ENCODE data around the gene RPS6KA1. TPM values are rescaled to one million over a fixed set of nuclear protein-coding genes. Genes with fewer than 3 reads are reported as not detected.

Gene RPS6KA1
- total RNA-seq, 4 donors from 2014 or later, result 34.1 to 72.6 (median 38.2) TPM

DNA sequence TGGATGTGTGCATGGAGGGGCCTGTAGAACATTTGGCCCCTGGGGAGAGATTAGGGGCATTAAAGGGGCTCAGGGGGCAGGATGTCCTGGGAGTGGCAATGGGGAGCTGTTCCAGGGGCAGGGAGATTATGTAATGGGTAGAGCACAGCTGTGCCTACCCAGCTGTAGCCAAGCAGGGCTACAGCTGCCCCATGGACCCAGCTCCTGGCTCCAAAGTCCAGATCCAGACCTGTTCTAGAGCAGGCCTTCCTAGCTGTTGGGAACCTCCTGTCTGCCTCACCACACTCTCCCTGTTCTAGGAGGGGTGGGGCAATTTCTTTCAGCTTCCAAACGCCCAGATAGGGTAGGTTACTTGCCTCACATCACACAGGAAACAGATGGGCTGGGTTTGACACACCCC lies 5.6 kb downstream of the RPS6KA1 start:
- H3K4me3 ChIP-seq (ENCODE audit: low read depth, poor library complexity, severe bottlenecking), result no peak overlapping the region
- 29 to 50% methylated on average over 1 of the region's 1 CpG for WGBS, 2 donors
- DNase-seq (ENCODE audit: low spot score in 2 of 2), result no peak
- intact Hi-C loops (cut with DNase I; ENCODE audit: low total_unique reads), result no loop called here
- TF ChIP-seq, protein P1, sequence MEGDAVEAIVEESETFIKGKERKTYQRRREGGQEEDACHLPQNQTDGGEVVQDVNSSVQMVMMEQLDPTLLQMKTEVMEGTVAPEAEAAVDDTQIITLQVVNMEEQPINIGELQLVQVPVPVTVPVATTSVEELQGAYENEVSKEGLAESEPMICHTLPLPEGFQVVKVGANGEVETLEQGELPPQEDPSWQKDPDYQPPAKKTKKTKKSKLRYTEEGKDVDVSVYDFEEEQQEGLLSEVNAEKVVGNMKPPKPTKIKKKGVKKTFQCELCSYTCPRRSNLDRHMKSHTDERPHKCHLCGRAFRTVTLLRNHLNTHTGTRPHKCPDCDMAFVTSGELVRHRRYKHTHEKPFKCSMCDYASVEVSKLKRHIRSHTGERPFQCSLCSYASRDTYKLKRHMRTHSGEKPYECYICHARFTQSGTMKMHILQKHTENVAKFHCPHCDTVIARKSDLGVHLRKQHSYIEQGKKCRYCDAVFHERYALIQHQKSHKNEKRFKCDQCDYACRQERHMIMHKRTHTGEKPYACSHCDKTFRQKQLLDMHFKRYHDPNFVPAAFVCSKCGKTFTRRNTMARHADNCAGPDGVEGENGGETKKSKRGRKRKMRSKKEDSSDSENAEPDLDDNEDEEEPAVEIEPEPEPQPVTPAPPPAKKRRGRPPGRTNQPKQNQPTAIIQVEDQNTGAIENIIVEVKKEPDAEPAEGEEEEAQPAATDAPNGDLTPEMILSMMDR (IDR thresholded peaks at IDR 0.05), result no peak
- no peak for TF ChIP-seq POLR2A (IDR thresholded peaks at IDR 0.05)

DNA sequence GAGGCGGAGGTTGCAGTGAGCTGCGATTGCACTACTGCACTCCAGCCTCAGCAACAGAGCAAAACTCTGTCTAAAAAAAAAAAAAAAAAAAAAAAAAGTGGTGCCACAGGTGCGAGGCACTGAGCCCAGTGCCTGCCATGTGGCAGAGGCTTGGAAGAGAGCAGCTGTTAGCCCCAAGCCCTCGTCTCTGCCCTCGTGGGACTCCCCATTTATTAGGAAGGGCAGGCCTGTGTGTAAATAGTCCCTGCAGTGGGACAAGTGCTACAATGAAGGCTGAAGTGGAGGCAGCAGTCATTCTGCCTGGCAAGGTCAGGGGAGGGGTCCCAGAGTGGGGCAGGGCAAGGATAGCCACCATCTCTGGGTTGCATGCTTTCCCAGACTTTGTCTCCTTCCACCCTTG lies 6.5 kb downstream of the RPS6KA1 start:
- no peak for DNase-seq (ENCODE audit: low spot score in 2 of 2)
- intact Hi-C loops (cut with DNase I; ENCODE audit: low total_unique reads), result no loop called here
- TF ChIP-seq POLR2A (IDR thresholded peaks at IDR 0.05), result no peak
- TF ChIP-seq, protein P1 (IDR thresholded peaks at IDR 0.05), result no peak
- WGBS, 2 donors, result 81 to 82% methylated on average over 5 of the region's 5 CpGs
- no peak overlapping the region for H3K4me3 ChIP-seq (ENCODE audit: low read depth, poor library complexity, severe bottlenecking)

DNA sequence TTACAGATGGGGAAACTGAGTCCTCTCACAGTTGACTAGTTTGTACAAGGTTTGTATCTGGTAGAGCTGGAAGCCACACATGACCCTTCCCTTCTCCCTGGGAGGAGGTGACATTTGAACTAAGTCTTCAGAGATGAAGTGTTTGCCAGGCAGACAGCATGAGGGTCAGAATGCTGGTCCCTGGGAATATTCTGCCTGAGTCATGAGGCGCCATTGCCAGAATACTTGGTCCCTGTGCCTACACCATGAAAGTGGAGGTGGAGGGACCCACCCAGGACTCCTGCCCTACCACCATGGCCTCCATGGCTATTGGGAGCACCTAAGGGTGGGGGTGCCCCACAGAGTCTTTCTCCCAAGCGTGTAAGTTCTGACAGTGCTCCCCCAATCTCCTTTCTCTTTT lies 7.0 kb downstream of the RPS6KA1 start:
- 92 to 96% methylated on average over 1 to 2 of the region's 2 CpGs for WGBS, 2 donors
- no peak for DNase-seq (ENCODE audit: low spot score in 2 of 2)
- intact Hi-C loops (cut with DNase I; ENCODE audit: low total_unique reads), result no loop called here
- no peak overlapping the region for H3K4me3 ChIP-seq (ENCODE audit: low read depth, poor library complexity, severe bottlenecking)
- TF ChIP-seq, protein P1 (IDR thresholded peaks at IDR 0.05), result no peak

DNA sequence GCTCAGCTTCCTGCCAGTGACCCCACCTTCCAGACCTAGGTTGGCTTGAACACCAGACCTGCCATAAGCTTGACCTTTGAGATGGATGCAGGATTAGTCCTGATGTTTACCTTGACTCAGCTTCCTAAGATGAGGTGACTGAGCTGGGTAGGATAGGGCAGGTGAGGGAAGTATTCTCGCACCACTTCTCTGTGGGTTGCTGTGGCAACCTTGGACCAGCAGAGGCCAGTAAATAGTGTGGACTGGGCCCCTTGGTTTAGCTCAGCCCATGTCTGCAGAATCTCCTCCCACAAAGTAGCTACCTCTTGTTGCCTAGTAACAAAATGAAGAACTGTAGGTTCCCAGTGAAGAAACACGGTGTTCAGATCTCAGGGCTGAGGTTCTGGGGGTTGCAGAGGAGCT lies 8.4 kb downstream of the RPS6KA1 start:
- DNase-seq (ENCODE audit: low spot score in 2 of 2), result no peak
- intact Hi-C loops (cut with DNase I; ENCODE audit: low total_unique reads), result no loop called here
- WGBS, 2 donors, result 66 to 89% methylated on average over 2 of the region's 2 CpGs
- no peak for TF ChIP-seq POLR2A (IDR thresholded peaks at IDR 0.05)
- TF ChIP-seq, protein P1 (IDR thresholded peaks at IDR 0.05), result no peak
- no peak overlapping the region for H3K4me3 ChIP-seq (ENCODE audit: low read depth, poor library complexity, severe bottlenecking)

DNA sequence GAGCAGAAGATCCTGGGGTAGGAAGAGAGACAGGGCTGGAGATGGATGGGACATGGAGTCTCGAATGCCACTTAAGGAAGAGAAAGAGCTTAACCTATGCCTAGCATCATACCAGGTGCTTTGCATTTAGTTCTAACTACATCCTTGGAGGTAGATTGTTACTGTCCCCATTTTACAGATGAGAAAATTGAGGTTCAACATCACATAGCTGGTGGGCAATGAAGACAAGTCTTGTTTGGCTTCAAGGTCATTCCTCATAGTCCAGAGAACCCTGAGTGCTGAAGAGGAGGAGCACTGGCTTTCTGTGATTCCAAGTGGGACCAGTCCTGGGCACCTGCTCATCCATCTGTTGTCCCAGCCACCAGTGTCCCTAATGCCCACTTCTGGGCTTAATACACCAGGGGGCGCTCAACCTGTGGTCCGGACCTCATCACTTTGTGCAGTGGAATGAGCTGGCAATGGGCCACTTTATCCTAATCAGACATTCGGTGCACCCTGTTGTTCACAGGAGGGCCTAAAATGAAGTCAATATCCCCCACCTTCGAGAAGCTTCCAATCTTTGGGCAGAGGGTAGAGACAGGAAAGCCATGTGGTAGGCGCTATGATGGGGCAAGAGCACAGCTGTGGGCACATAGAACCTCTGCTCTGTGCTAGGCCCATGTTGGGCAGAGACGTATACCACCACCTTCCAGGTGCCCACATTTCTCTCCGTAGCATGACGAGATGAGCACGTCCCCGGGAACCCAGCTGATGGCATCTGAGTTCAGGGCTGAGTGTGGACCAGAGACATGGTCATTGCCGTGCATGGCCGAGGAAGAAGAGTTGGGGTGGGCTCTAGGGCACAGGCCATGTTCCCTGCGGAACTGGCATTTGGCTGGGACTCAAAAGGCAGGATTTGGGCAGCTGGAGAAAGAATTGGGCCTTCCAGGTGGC lies 9.2 kb downstream of the RPS6KA1 start:
- TF ChIP-seq, protein P1 (IDR thresholded peaks at IDR 0.05), result no peak
- no peak for TF ChIP-seq POLR2A (IDR thresholded peaks at IDR 0.05)
- 78 to 81% methylated on average over 14 of the region's 14 CpGs for WGBS, 2 donors
- intact Hi-C loops (cut with DNase I; ENCODE audit: low total_unique reads), result no loop called here
- H3K4me3 ChIP-seq (ENCODE audit: low read depth, poor library complexity, severe bottlenecking), result no peak overlapping the region
- no peak for DNase-seq (ENCODE audit: low spot score in 2 of 2)
